Endodermal cell (in vitro differentiated cells): ENCODE results near the gene PCSK6. TPM values are rescaled to one million over a fixed set of nuclear protein-coding genes. Genes with fewer than 3 reads are reported as not detected.
"Not testable (repeated sequence)": the region's sequence is repeated elsewhere in the genome, so short reads cannot be mapped to it uniquely, and the experiment has no call there.

ENCODE experiments used
- DNase-seq: peaks from one replicate; pipeline ENCODE4 v3.0.0-alpha.2; 2017
- H3K27ac ChIP-seq: 2 replicates; pipeline ENCODE4 v1.5.1; 2013; ENCODE audit warnings: mild to moderate bottlenecking, low read depth, low read length, moderate library complexity
- H3K27me3 ChIP-seq: 2 replicates; pipeline ENCODE4 v1.6.1; 2013; ENCODE audit warnings: mild to moderate bottlenecking, low read length, moderate library complexity; ENCODE audit not compliant: insufficient read depth, control insufficient read depth, poor library complexity, severe bottlenecking
- H3K36me3 ChIP-seq: 2 replicates; pipeline ENCODE4 v1.7.0; 2013; ENCODE audit warnings: mild to moderate bottlenecking, low read length, moderate library complexity; ENCODE audit not compliant: control insufficient read depth, insufficient read depth
- H3K4me1 ChIP-seq: one replicate; pipeline ENCODE4 v1.7.0; 2013; ENCODE audit warnings: low read length; ENCODE audit not compliant: control insufficient read depth, insufficient read depth
- H3K4me3 ChIP-seq: 2 replicates; pipeline ENCODE4 v1.5.1; 2013; ENCODE audit warnings: mild to moderate bottlenecking, low read length, moderate library complexity
- H3K9ac ChIP-seq: 2 replicates; pipeline ENCODE4 v1.6.1; 2013; ENCODE audit warnings: mild to moderate bottlenecking, low read length, moderate library complexity; ENCODE audit not compliant: poor library complexity, severe bottlenecking; ENCODE audit errors: extremely low read depth
- H3K9me3 ChIP-seq: 2 replicates; pipeline ENCODE4 v1.6.1; 2013; ENCODE audit warnings: mild to moderate bottlenecking, low read length, moderate library complexity; ENCODE audit not compliant: control insufficient read depth
- H3K27ac Mint-ChIP-seq: 2 replicates; pipeline ENCODE4 v1.8.0; 2020; ENCODE audit warnings: mixed read lengths
- H3K27me3 Mint-ChIP-seq: 2 replicates; pipeline ENCODE4 v1.8.0; 2021; ENCODE audit warnings: mild to moderate bottlenecking, mixed read lengths; ENCODE audit not compliant: insufficient read depth
- H3K36me3 Mint-ChIP-seq: 2 replicates; pipeline ENCODE4 v1.8.0; 2020; ENCODE audit warnings: low read depth, mixed read lengths
- H3K4me1 Mint-ChIP-seq: 2 replicates; pipeline ENCODE4 v1.8.0; 2020; ENCODE audit warnings: mixed read lengths
- H3K4me3 Mint-ChIP-seq: 2 replicates; pipeline ENCODE4 v1.8.0; 2020; ENCODE audit warnings: mild to moderate bottlenecking, moderate library complexity, mixed read lengths
- H3K9me3 Mint-ChIP-seq: 2 replicates; pipeline ENCODE4 v1.8.0; 2020; ENCODE audit warnings: mild to moderate bottlenecking, mixed read lengths
- CTCF ChIP-seq: fragments of 200-600 bp; sonication (generic); conservative IDR thresholded peaks from 2 replicates; pipeline ENCODE4 v1.5.0; 2021; ENCODE audit warnings: antibody characterized with exemption, mild to moderate bottlenecking
- WGBS, 2 experiments: methylation state at CpG; one replicate each; pipeline versions ENCODE4 v1.1.5 to v1.1.7; 2013; ENCODE audit warnings: missing lambda C conversion rate in 2 of 2, mixed read lengths in 1 of 2; ENCODE audit not compliant: insufficient coverage in 1 of 2, insufficient read length in 1 of 2; 5-methylcytosine and 5-hydroxymethylcytosine counted together
- total RNA-seq, 2 donors: library from RNA; stranded (reverse); fragmentation: NEBNext Ultra II Directional in 1 of 2; extraction: Animal tissue kit (Norgen Biotek cat#: 25700) in 1 of 2; gene quantifications; 2 replicates in 1 of 2; 3 replicates in 1 of 2; pipeline ENCODE4 v1.2.1, GENCODE V29; 2021

The PCSK6 gene
- total RNA-seq, 2 donors from 2014 or later, result 6.6 to 9.8 TPM

- Histone ChIP-seq H3K4me1 (no peaks in the 10 kb centered on the region), H3K9ac (no peak overlapping the region), H3K27me3 (no peaks in the 10 kb centered on the region), H3K36me3 (no peaks in the 10 kb centered on the region), H3K27ac (no peak overlapping the region), H3K9me3 (no peaks in the 10 kb centered on the region), H3K4me3 (no peak overlapping the region)
- no peak overlapping the region for H3K4me3 Mint-ChIP-seq
- no peak for TF ChIP-seq CTCF
- H3K27ac Mint-ChIP-seq, result no peak overlapping the region
- DNase-seq, result no peak
- no peaks in the 10 kb centered on the region for H3K9me3 Mint-ChIP-seq
- no peaks in the 10 kb centered on the region for H3K36me3 Mint-ChIP-seq
- peaks cover under 1% of the 10 kb centered on the region for H3K27me3 Mint-ChIP-seq
- peaks cover 13% of the 10 kb centered on the region for H3K4me1 Mint-ChIP-seq
These were observed 147.5 kb downstream of the PCSK6 start for GRCh38 chr15:101342056-101342455.

GRCh38 chr15:101338502-101339057 lies 150.9 kb downstream of the PCSK6 start:
- peaks cover 12% of the 10 kb centered on the region for H3K9me3 Mint-ChIP-seq
- Histone ChIP-seq H3K9me3 (peaks cover 10% of the 10 kb centered on the region), H3K36me3 (no peaks in the 10 kb centered on the region), H3K4me1 (no peaks in the 10 kb centered on the region), H3K9ac (no peak overlapping the region), H3K27me3 (no peaks in the 10 kb centered on the region), H3K27ac (no peak overlapping the region), H3K4me3 (no peak overlapping the region)
- no peak overlapping the region for H3K27ac Mint-ChIP-seq
- no peak overlapping the region for H3K4me3 Mint-ChIP-seq
- no peak for TF ChIP-seq CTCF
- peaks cover 13% of the 10 kb centered on the region for H3K4me1 Mint-ChIP-seq
- peak; percentile 42 for DNase-seq
- no peaks in the 10 kb centered on the region for H3K36me3 Mint-ChIP-seq
- 77% methylated on average over 1 of the region's 1 CpG; no CpG with 5 or more reads in 1 of the 2 experiments for WGBS, 2 experiments
- H3K27me3 Mint-ChIP-seq, result peaks cover 18% of the 10 kb centered on the region

- peak; percentile 10 for DNase-seq
- peaks cover 13% of the 10 kb centered on the region for H3K4me1 Mint-ChIP-seq
- no peak for TF ChIP-seq CTCF
- no peaks in the 10 kb centered on the region for H3K36me3 Mint-ChIP-seq
- WGBS, 2 experiments, result 89 to 94% methylated on average over 1 to 7 of the region's 7 CpGs
- no peak overlapping the region for H3K4me3 Mint-ChIP-seq
- H3K9me3 Mint-ChIP-seq, result peaks cover 12% of the 10 kb centered on the region
- H3K4me1 ChIP-seq, result no peaks in the 10 kb centered on the region
- H3K36me3 ChIP-seq, result no peaks in the 10 kb centered on the region
- H3K4me3 ChIP-seq, result no peak overlapping the region
- H3K9me3 ChIP-seq, result peaks cover 10% of the 10 kb centered on the region
- no peaks in the 10 kb centered on the region for H3K27me3 ChIP-seq
- H3K27ac Mint-ChIP-seq, result no peak overlapping the region
- H3K9ac ChIP-seq, result no peak overlapping the region
- peaks cover 18% of the 10 kb centered on the region for H3K27me3 Mint-ChIP-seq
- H3K27ac ChIP-seq, result no peak overlapping the region
These were observed 151.5 kb downstream of the PCSK6 start for GRCh38 chr15:101337976-101338375.

- not testable (repeated sequence) for H3K4me1 ChIP-seq, H3K4me3 Mint-ChIP-seq, H3K9me3 ChIP-seq, H3K27ac ChIP-seq, H3K27ac Mint-ChIP-seq, H3K27me3 ChIP-seq, H3K36me3 Mint-ChIP-seq, H3K9ac ChIP-seq, H3K36me3 ChIP-seq
- peak overlapping the region; percentile 59 for H3K4me3 ChIP-seq
- peak; percentile 35 for DNase-seq
- WGBS, 2 experiments, result 95 to 97% methylated on average over 4 to 8 of the region's 16 CpGs
- H3K4me1 Mint-ChIP-seq, result peaks cover 13% of the 10 kb centered on the region
- H3K9me3 Mint-ChIP-seq, result peaks cover 12% of the 10 kb centered on the region
- peaks cover 43% of the 10 kb centered on the region for H3K27me3 Mint-ChIP-seq
These were observed 155.4 kb downstream of the PCSK6 start for GRCh38 chr15:101333907-101334789.
